Naive thymus-derived CD8-positive, alpha-beta T cell (primary cell): ENCODE data around the gene ZSCAN5C. TPM values are rescaled to one million over a fixed set of nuclear protein-coding genes. Genes with fewer than 3 reads are reported as not detected.
A peak's percentile ranks its signal among the peaks of the same experiment; 100 is the strongest.

Experiments
- ATAC-seq, 2 donors: fragments of 150-1000 bp; cut with Tn5 transposase in 1 of 2; sonication (Bioruptor Pico), chemical (Tn5 transposase) in 1 of 2; 1 replicate in 1 of 2; 2 replicates in 1 of 2; pipeline ENCODE4 v1.10.0; 2021; ENCODE audit warnings: mild to moderate bottlenecking in 2 of 2, moderate library complexity in 2 of 2
- POLR2A ChIA-PET: fragments of 350-600 bp; sonication (Branson Sonifier 250); formaldehyde crosslinking; loops from one replicate; lab custom pipeline; 2021; ENCODE audit warnings: antibody characterized with exemption; lab: Charles Lee
- DNase-seq, 10 donors: peaks; one replicate each; pipeline versions ENCODE4 v3.0.0 to v3.0.0-alpha.2; 2020 to 2022
- H3K27ac Mint-ChIP-seq, 10 donors: one replicate each; pipeline ENCODE4 v1.8.0; 2020 to 2022; ENCODE audit warnings: mild to moderate bottlenecking in 10 of 10, mixed read lengths in 10 of 10, moderate library complexity in 4 of 10, inconsistent platforms in 1 of 10
- H3K27me3 Mint-ChIP-seq, 5 donors: one replicate each; pipeline ENCODE4 v1.8.0; 2021 to 2022; ENCODE audit warnings: mixed read lengths in 5 of 5
- H3K36me3 Mint-ChIP-seq, 3 donors: one replicate each; pipeline ENCODE4 v1.8.0; 2020 to 2022; ENCODE audit warnings: mixed read lengths in 3 of 3, mild to moderate bottlenecking in 2 of 3, inconsistent platforms in 1 of 3
- H3K4me1 Mint-ChIP-seq, 4 donors: one replicate each; pipeline ENCODE4 v1.8.0; 2021 to 2022; ENCODE audit warnings: mixed read lengths in 4 of 4
- H3K4me3 Mint-ChIP-seq, 10 donors: one replicate each; pipeline ENCODE4 v1.8.0; 2020 to 2022; ENCODE audit warnings: mild to moderate bottlenecking in 10 of 10, mixed read lengths in 10 of 10, moderate library complexity in 6 of 10, inconsistent platforms in 1 of 10
- H3K9me3 Mint-ChIP-seq, 9 donors: one replicate each; pipeline ENCODE4 v1.8.0; 2020 to 2022; ENCODE audit warnings: mixed read lengths in 9 of 9, mild to moderate bottlenecking in 3 of 9, inconsistent platforms in 1 of 9, moderate library complexity in 1 of 9
- polyA plus RNA-seq, 3 donors: library from polyadenylated mRNA; unstranded; fragments of 300-500 nt; fragmentation: Illumina TruSeq; gene quantifications; one replicate each; pipeline ENCODE4 v1.2.3, GENCODE V29; 2021
- total RNA-seq, 8 experiments: library from RNA in 2 of 8; stranded (reverse) in 2 of 8; gene quantifications; one replicate each; pipeline ENCODE4 v1.2.3 and lab custom pipeline; 2021 to 2026

ZSCAN5C gene
- total RNA-seq (not detected), polyA plus RNA-seq (not detected), total RNA-seq (lab: John Stamatoyannopoulos, UW) (0 reads per million in 6 experiments)

GRCh38 chr19:56201973-56202372 lies at the start of gene ZSCAN5C:
ZSCAN5C (plus strand) TSS chr19:56202273; CDS start chr19:56205914, 3,641 bp downstream.
- Mint-ChIP-seq H3K9me3 (no peaks in the 10 kb centered on the region), H3K27me3 (peaks cover 2 to 20% (median 6%) of the 10 kb centered on the region in 5 donors), H3K36me3 (peaks cover 0 to 1% (median 0%) of the 10 kb centered on the region in 3 donors), H3K4me1 (no peaks in the 10 kb centered on the region), H3K27ac (no peak within 1 kb of the TSS), H3K4me3 (no peak within 1 kb of the TSS)
- no peak for ATAC-seq
- no peak for DNase-seq
- POLR2A ChIA-PET: no interaction called here

- DNase-seq (no peak), ATAC-seq (no peak)
- H3K27me3 Mint-ChIP-seq: no peaks in the 10 kb centered on the region
- POLR2A ChIA-PET: no interaction called here
- no peak overlapping the region for H3K4me3 Mint-ChIP-seq
- H3K36me3 Mint-ChIP-seq: peaks cover 0 to 60% (median 15%) of the 10 kb centered on the region in 3 donors
- peaks cover 12 to 29% (median 15%) of the 10 kb centered on the region in 4 donors for H3K4me1 Mint-ChIP-seq
- no peaks in the 10 kb centered on the region for H3K9me3 Mint-ChIP-seq
- H3K27ac Mint-ChIP-seq: peak overlapping the region in 4 of 10 donors; percentile 52 to 88 (median 81)
Measured at GRCh38 chr19:56152644-56153043, 49.4 kb upstream of the ZSCAN5C start.

- DNase-seq (no peak), ATAC-seq (no peak)
- peaks cover 11 to 27% (median 15%) of the 10 kb centered on the region in 4 donors for H3K4me1 Mint-ChIP-seq
- POLR2A ChIA-PET: interaction anchor here (0.9 to 1.2 kb wide), 2 partner anchors 12 to 33 kb away, joined by 3 read pairs; partner anchors contain the start of genes ZNF444 and ZNF787
- peaks cover 0 to 56% (median 14%) of the 10 kb centered on the region in 3 donors for H3K36me3 Mint-ChIP-seq
- H3K27me3 Mint-ChIP-seq: no peaks in the 10 kb centered on the region
- peak overlapping the region in 1 of 10 donors; percentile 6 for H3K4me3 Mint-ChIP-seq
- no peaks in the 10 kb centered on the region for H3K9me3 Mint-ChIP-seq
- peak overlapping the region; percentile 70 to 88 (median 82) for H3K27ac Mint-ChIP-seq
Measured at GRCh38 chr19:56153507-56153906, 48.6 kb upstream of the ZSCAN5C start.

GRCh38 chr19:56155124-56155687 lies 46.9 kb upstream of the ZSCAN5C start:
- H3K27me3 Mint-ChIP-seq: no peaks in the 10 kb centered on the region
- no peak for ATAC-seq
- POLR2A ChIA-PET: no interaction called here
- H3K9me3 Mint-ChIP-seq: no peaks in the 10 kb centered on the region
- peaks cover 14 to 22% (median 15%) of the 10 kb centered on the region in 4 donors for H3K4me1 Mint-ChIP-seq
- peak overlapping the region in 1 of 10 donors; percentile 64 for H3K27ac Mint-ChIP-seq
- peaks cover 0 to 53% (median 14%) of the 10 kb centered on the region in 3 donors for H3K36me3 Mint-ChIP-seq
- no peak for DNase-seq
- no peak overlapping the region for H3K4me3 Mint-ChIP-seq

GRCh38 chr19:56156768-56157167 lies 45.3 kb upstream of the ZSCAN5C start:
- H3K4me3 Mint-ChIP-seq: no peak overlapping the region
- DNase-seq (no peak), ATAC-seq (no peak)
- peaks cover 12 to 22% (median 15%) of the 10 kb centered on the region in 4 donors for H3K4me1 Mint-ChIP-seq
- no peaks in the 10 kb centered on the region for H3K27me3 Mint-ChIP-seq
- H3K36me3 Mint-ChIP-seq: peaks cover 0 to 55% (median 14%) of the 10 kb centered on the region in 3 donors
- POLR2A ChIA-PET: no interaction called here
- peak overlapping the region in 1 of 10 donors; percentile 44 for H3K27ac Mint-ChIP-seq
- H3K9me3 Mint-ChIP-seq: no peaks in the 10 kb centered on the region

- Mint-ChIP-seq H3K27ac (no peak overlapping the region), H3K4me3 (no peak overlapping the region), H3K27me3 (no peaks in the 10 kb centered on the region), H3K4me1 (peaks cover 6 to 14% (median 8%) of the 10 kb centered on the region in 4 donors), H3K36me3 (peaks cover 0 to 48% (median 14%) of the 10 kb centered on the region in 3 donors), H3K9me3 (no peaks in the 10 kb centered on the region)
- ATAC-seq (no peak), DNase-seq (no peak)
- POLR2A ChIA-PET: no interaction called here
Measured at GRCh38 chr19:56158170-56158757, 43.8 kb upstream of the ZSCAN5C start.

- Mint-ChIP-seq H3K27me3 (no peaks in the 10 kb centered on the region), H3K36me3 (peaks cover 0 to 41% (median 12%) of the 10 kb centered on the region in 3 donors), H3K27ac (peak overlapping the region in 1 of 10 donors; percentile 77), H3K4me1 (peaks cover 0 to 9% (median 7%) of the 10 kb centered on the region in 4 donors), H3K9me3 (no peaks in the 10 kb centered on the region), H3K4me3 (no peak overlapping the region)
- DNase-seq (no peak), ATAC-seq (no peak)
- POLR2A ChIA-PET: no interaction called here
Measured at GRCh38 chr19:56159009-56159559, 43.0 kb upstream of the ZSCAN5C start.

GRCh38 chr19:56159622-56160271 lies 42.3 kb upstream of the ZSCAN5C start:
- Mint-ChIP-seq H3K4me3 (no peak overlapping the region), H3K36me3 (peaks cover 0 to 40% (median 12%) of the 10 kb centered on the region in 3 donors), H3K27me3 (peaks cover 0 to under 1% (median 0%) of the 10 kb centered on the region in 5 donors), H3K4me1 (peaks cover 2 to 13% (median 8%) of the 10 kb centered on the region in 4 donors), H3K27ac (no peak overlapping the region), H3K9me3 (no peaks in the 10 kb centered on the region)
- POLR2A ChIA-PET: no interaction called here
- no peak for ATAC-seq
- no peak for DNase-seq

- Mint-ChIP-seq H3K27me3 (peaks cover 0 to 4% (median 2%) of the 10 kb centered on the region in 5 donors), H3K4me3 (no peak overlapping the region), H3K4me1 (peaks cover 6 to 14% (median 10%) of the 10 kb centered on the region in 4 donors), H3K27ac (peak overlapping the region in 1 of 10 donors; percentile 68), H3K9me3 (no peaks in the 10 kb centered on the region), H3K36me3 (peaks cover 0 to 26% (median 6%) of the 10 kb centered on the region in 3 donors)
- POLR2A ChIA-PET: no interaction called here
- ATAC-seq (no peak), DNase-seq (no peak)
Measured at GRCh38 chr19:56161534-56161933, 40.5 kb upstream of the ZSCAN5C start.

GRCh38 chr19:56162258-56162657 lies 39.8 kb upstream of the ZSCAN5C start:
- no peak for DNase-seq
- peaks cover 0 to 22% (median 6%) of the 10 kb centered on the region in 3 donors for H3K36me3 Mint-ChIP-seq
- H3K9me3 Mint-ChIP-seq: no peaks in the 10 kb centered on the region
- peaks cover 6 to 14% (median 10%) of the 10 kb centered on the region in 4 donors for H3K4me1 Mint-ChIP-seq
- peak overlapping the region in 3 of 10 donors; percentile 51 to 68 (median 68) for H3K27ac Mint-ChIP-seq
- H3K4me3 Mint-ChIP-seq: peak overlapping the region in 1 of 10 donors; percentile 44
- peaks cover 0 to 4% (median 2%) of the 10 kb centered on the region in 5 donors for H3K27me3 Mint-ChIP-seq
- no peak for ATAC-seq
- POLR2A ChIA-PET: no interaction called here

- Mint-ChIP-seq H3K27me3 (peaks cover 0 to 5% (median 2%) of the 10 kb centered on the region in 5 donors), H3K4me1 (peaks cover 6 to 14% (median 10%) of the 10 kb centered on the region in 4 donors), H3K9me3 (no peaks in the 10 kb centered on the region), H3K36me3 (peaks cover 0 to 15% (median 3%) of the 10 kb centered on the region in 3 donors), H3K4me3 (peak overlapping the region in 1 of 10 donors; percentile 44), H3K27ac (peak overlapping the region in 1 of 10 donors; percentile 66)
- no peak for DNase-seq
- no peak for ATAC-seq
- POLR2A ChIA-PET: interaction anchor here (0.7 kb wide), 1 partner anchor 1865 kb away, joined by 7 read pairs; no protein-coding TSS in a partner anchor
Measured at GRCh38 chr19:56163097-56163496, 39.0 kb upstream of the ZSCAN5C start.

GRCh38 chr19:56167064-56167578 lies 35.0 kb upstream of the ZSCAN5C start:
- no peak overlapping the region for H3K27ac Mint-ChIP-seq
- peaks cover 0 to 1% (median 0%) of the 10 kb centered on the region in 9 donors for H3K9me3 Mint-ChIP-seq
- H3K4me1 Mint-ChIP-seq: peaks cover 10 to 16% (median 11%) of the 10 kb centered on the region in 4 donors
- H3K27me3 Mint-ChIP-seq: peaks cover 0 to 12% (median 5%) of the 10 kb centered on the region in 5 donors
- H3K4me3 Mint-ChIP-seq: no peak overlapping the region
- DNase-seq: no peak
- POLR2A ChIA-PET: no interaction called here
- no peaks in the 10 kb centered on the region for H3K36me3 Mint-ChIP-seq
- no peak for ATAC-seq
